GM18858 (cell line): ENCODE data around the gene BRD1.
"Not testable (repeated sequence)": the region's sequence is repeated elsewhere in the genome, so short reads cannot be mapped to it uniquely, and the experiment has no call there.

Experiments
- ATAC-seq: cut with Tn5 transposase; IDR thresholded peaks from one replicate; pipeline ENCODE4 v1.9.1; 2021; ENCODE audit not compliant: unreplicated experiment

The BRD1 gene

DNA sequence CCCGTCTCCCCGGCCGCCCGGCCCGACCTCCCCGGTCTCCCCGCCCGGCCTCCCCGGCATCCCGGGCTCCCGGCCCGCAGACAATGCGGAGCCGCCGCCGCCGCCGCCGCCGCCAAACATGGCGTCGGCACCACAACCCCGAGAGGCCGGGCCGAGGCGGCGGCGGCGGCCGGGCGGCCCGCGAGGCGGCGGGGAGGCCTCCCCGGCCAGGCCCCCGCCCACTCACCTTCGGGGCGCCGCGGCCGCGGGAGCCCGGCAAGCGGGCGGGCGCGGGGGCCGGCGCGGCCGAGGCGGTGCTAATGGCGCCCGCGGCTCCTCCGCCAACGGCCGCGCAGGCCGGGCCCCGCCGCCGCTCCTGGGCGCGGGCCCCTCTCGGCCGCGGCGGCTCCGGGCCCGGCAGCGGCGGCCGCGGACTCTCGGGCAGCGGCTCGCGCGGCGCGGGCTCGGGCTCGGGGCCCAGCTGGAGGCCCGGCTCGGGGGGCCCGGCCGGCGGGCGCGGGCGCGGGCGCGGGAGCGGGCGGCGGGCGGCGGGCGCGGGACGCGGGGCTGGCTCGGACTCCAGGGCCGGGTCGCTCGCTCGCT, 311 bp downstream of the BRD1 start:
- no peak for ATAC-seq

- no peak for ATAC-seq
Measured at GRCh38 chr22:49826603-49827270, 936 bp downstream of the BRD1 start.

GRCh38 chr22:49825944-49826602, 1.6 kb downstream of the BRD1 start:
- no peak for ATAC-seq

- no peak for ATAC-seq
Measured at GRCh38 chr22:49825436-49825835, 2.2 kb downstream of the BRD1 start.

DNA sequence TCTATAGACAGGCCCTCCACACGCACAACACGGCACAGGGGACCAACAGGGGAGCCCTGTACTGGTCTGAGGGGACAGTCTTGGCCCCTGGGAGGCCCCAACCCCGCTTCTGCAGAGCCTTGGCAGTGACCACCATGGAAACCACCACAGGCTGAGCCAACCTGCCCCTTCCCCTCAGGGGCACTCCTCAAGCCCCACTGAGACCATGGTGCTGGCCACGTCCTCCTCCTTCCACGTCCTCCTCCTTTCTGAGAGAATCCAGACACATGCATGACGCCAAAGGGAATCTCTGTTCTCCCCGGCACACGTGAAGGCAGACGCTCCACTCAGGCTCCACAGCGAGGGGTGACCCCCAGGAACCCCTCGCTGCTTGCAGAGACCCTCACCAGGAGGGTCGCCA, 2.7 kb downstream of the BRD1 start:
- ATAC-seq, result no peak

- ATAC-seq, result no peak
Measured at GRCh38 chr22:49824185-49824925, 3.3 kb downstream of the BRD1 start.

DNA sequence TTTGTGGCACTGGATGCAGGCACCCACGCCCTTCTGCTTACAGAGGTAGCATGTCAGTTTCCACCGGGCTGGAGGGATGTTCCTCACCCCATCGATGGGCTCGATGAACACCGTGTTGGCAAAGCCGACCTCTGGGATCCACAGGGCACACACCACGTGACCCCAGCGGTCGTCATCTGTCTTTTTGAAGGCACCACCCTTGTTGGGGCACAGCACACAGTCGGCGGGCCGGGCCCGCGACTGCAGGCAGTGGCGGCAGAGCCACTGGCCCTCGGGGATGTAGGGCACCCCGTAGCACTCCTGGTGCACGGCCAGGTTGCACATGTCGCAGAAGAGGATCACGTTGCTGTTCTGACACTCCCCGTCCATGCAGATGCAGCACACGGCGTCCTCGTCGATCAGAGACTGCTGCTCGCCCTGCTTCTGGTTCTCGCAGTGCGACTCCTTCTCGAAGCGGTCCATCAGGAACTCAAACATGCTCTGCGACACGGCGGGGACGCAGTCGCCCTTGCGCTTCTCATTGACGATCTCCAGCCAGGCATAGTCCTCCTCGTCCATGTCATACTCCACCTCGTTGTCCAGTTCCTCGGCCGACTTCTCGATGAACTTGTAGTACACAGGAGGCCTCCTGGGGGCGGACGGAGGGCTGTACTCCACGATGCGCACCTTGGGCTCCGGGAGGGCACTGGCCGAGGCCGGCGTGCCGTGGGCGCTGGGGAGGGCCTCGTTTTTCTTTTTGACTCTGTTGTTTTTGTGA, 4.2 kb downstream of the BRD1 start:
- no peak for ATAC-seq

GRCh38 chr22:49821741-49822140, 5.9 kb downstream of the BRD1 start:
- ATAC-seq, result not testable (repeated sequence)

DNA sequence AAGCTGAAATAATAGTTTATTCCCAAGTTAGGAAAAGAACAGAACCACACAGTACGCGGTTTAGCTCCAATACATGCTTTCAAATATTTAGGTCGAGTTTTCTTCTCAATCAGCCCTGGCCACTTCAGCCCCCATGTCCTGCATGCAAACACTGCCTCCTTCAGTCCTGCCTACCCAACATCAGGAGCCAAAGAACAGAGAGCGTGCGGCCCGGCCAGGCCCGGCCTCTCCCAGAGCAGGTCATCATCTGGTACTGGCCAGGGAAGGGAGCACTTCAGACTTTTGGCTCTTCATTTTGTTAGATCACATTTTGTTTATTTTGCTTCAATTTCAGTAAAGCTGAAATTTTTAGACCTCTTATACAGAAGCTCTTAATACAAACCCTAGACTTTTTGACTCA, 6.7 kb downstream of the BRD1 start:
- no peak for ATAC-seq

DNA sequence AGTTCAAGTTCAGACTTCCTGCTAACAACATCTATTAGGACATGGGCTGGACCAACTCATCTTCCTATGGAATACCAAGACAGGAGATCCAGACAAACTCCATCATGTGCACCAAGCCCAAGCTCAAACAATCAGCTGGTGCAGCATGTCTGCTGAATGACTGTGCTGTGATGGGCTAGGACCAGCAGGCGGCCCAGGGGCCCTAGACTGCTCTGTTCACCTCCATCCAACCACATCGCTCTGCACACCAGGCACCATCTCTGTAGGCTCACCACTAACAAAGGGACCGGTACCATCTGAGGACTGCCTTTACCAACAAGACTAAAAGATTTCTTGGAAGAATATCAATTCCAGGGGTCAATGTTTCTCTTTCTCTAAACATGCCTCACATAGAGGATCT, 10.3 kb downstream of the BRD1 start:
- no peak for ATAC-seq

- no peak for ATAC-seq
Measured at GRCh38 chr22:49815641-49816091, 12.0 kb downstream of the BRD1 start.

GRCh38 chr22:49814856-49815255, 12.8 kb downstream of the BRD1 start:
- no peak for ATAC-seq

- ATAC-seq, result no peak
Measured at GRCh38 chr22:49814164-49814686, 13.4 kb downstream of the BRD1 start.

DNA sequence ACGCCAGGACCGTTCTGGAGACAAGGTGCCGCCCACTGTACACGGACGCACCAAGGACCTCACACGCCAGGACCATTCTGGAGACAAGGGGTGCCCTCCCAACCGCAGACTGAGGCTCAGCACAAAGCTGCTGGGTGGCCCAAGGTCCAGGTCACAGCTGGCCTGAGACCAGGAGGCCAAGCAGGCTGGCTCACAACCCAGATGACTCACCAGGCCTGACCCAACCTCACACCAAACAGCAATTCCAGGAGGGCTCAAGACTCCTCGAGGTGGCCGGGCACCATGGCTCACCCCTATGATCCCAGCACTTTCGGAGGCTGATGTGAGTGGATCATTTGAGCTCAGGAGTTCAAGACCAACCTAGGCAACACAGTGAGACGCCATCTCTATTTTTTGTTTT, 14.8 kb downstream of the BRD1 start:
- no peak for ATAC-seq

DNA sequence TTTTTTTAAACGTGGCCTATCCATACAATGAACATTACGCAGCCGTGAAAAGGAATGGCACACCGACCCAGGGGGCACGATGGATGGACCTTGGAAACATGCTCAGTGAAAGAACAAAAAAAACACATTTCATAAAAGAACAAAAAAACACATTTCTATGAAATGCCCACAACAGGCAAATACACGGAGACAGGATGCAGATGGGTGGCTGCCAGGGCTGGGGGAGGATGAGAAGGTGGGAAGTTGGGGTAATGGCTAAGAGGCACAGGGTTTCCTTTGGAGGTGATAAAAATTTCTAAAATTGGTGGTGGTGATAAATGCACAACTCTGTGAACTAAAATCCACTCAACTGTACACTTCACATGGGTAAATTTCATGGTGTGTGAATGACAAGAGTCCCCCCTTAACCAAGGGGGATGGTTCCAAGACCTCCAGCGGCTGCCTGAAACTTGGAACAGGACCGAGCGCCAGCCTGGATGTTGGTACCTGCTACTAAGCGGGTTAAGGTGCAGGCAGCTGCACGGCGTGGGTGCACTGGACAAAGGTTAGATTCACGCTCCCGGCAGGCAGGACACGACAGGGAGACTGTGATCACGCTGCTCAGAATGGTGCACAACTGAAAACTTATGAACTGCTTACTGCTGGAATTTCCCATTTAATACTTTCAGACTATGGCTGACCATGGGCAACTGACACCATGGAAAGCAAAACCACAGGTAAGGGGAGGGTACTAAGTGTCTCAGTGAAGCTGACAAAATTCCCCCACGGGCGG, 16.5 kb downstream of the BRD1 start:
- ATAC-seq, result no peak

- ATAC-seq, result no peak
Measured at GRCh38 chr22:49810363-49811019, 17.2 kb downstream of the BRD1 start.

GRCh38 chr22:49807780-49808708, 19.6 kb downstream of the BRD1 start:
- ATAC-seq, result no peak

DNA sequence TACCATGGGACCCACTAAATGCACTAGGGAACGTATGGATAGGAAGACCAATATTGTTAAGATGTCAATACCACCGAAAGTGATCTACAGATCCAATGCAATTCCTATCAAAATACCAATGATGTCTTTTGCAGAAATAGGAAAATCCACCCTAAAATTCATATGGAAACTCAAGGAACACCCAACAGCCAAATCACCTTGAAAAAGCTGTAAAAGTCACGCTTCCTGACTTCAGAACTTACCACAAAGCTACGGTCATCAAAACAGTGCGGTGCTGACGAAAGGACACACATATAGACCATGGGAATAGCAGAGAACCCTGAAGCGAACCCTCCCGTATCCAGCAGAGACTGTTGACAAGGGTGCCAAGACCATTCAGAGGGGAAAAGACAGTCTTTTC, 20.5 kb downstream of the BRD1 start:
- no peak for ATAC-seq
